Gastrocnemius medialis (tissue), 4 donors: Measurements from ENCODE around the gene HYAL3. TPM values are rescaled to one million over a fixed set of nuclear protein-coding genes. Genes with fewer than 3 reads are reported as not detected.

Source experiments
- ATAC-seq, 2 donors: fragments of 150-250 bp; one replicate each; pipeline ENCODE4 v1.9.1; 2016
- DNase-seq, 2 donors: peaks; one replicate each; pipeline ENCODE4 v3.0.0-alpha.2; 2019
- H3K27ac ChIP-seq, 4 donors: fragments of 200-600 bp; sonication (generic); 1 replicate in 1 of 4; 2 replicates in 3 of 4; pipeline ENCODE4 v1.5.1; 2016 to 2018; ENCODE audit warnings: mild to moderate bottlenecking in 2 of 4, moderate library complexity in 1 of 4
- H3K27me3 ChIP-seq, 3 donors: fragments of 200-600 bp; sonication (generic) in 2 of 3; 1 replicate in 1 of 3; 2 replicates in 2 of 3; pipeline versions ENCODE4 v1.5.1 to v1.6.0; 2016 to 2019; ENCODE audit warnings: mild to moderate bottlenecking in 1 of 3, moderate library complexity in 1 of 3
- H3K36me3 ChIP-seq, 2 donors: fragments of 200-600 bp; sonication (generic) in 1 of 2; one replicate each; pipeline ENCODE4 v1.5.1; 2017 to 2018
- H3K4me1 ChIP-seq, 2 donors: fragments of 200-600 bp; sonication (generic) in 1 of 2; one replicate each; pipeline ENCODE4 v1.5.1; 2016 to 2017; ENCODE audit warnings: mild to moderate bottlenecking in 2 of 2
- H3K4me3 ChIP-seq, 4 donors: fragments of 200-600 bp; sonication (generic) in 3 of 4; 1 replicate in 1 of 4; 2 replicates in 3 of 4; pipeline ENCODE4 v1.5.1; 2016 to 2019; ENCODE audit warnings: mild to moderate bottlenecking in 2 of 4
- H3K9me3 ChIP-seq, 3 donors: fragments of 200-600 bp; sonication (generic) in 2 of 3; 1 replicate in 1 of 3; 2 replicates in 2 of 3; pipeline ENCODE4 v1.5.1; 2016 to 2019
- CTCF ChIP-seq, 5 experiments: fragments of 450-650 bp in 3 of 5; fragments of 200-600 bp in 2 of 5; sonication (generic) in 2 of 5; IDR thresholded peaks in 4 of 5; conservative IDR thresholded peaks in 1 of 5; 1 replicate in 4 of 5; 2 replicates in 1 of 5; pipeline ENCODE4 v1.5.1; 2016 to 2019; ENCODE audit warnings: antibody characterized with exemption in 5 of 5, mild to moderate bottlenecking in 3 of 5, moderate library complexity in 3 of 5
- POLR2A ChIP-seq, 2 donors: fragments of 450-650 bp; IDR thresholded peaks; one replicate each; pipeline ENCODE4 v1.6.1; 2017; ENCODE audit warnings: antibody characterized with exemption in 2 of 2, mild to moderate bottlenecking in 2 of 2, moderate library complexity in 2 of 2
- in situ Hi-C, 4 donors: fragments of 200-750 bp; cut with MboI; loops; one replicate each; pipeline versions ENCODE4 v1.15.0 to v1.8.0; 2017; ENCODE audit warnings: low sequenced_read_pairs in 4 of 4
- intact Hi-C: fragments of 100-400 bp; cut with DNase I; formaldehyde crosslinking; loops from one replicate; pipeline ENCODE4 v1.15.1; 2023; ENCODE audit warnings: low total_unique reads
- total RNA-seq, 4 donors: library from RNA; depleted of rRNA; stranded (reverse); fragments of >200 nt; gene quantifications; one replicate each; pipeline versions ENCODE4 v1.1.0 to v1.2.3, GENCODE V29; 2016

HYAL3 gene
- total RNA-seq, 4 donors from 2014 or later, result 1.1 to 2.3 (median 1.2) TPM; not detected in 1

GRCh38 chr3:50345008-50345407, 45.8 kb upstream of the HYAL3 start:
- no peak for DNase-seq
- H3K4me1 ChIP-seq, result peaks cover 8 to 40% of the 10 kb centered on the region in 2 donors
- peaks cover 0 to 11% of the 10 kb centered on the region in 2 donors for H3K36me3 ChIP-seq
- in situ Hi-C loops (loop anchor here in 3 of 4 donors (5.0 to 10.0 kb wide), 3 partner anchors 197 to 202 kb away; no protein-coding TSS in a partner anchor), intact Hi-C loops (no loop called here)
- no peak overlapping the region for H3K4me3 ChIP-seq
- no peaks in the 10 kb centered on the region for H3K27me3 ChIP-seq
- no peak for TF ChIP-seq POLR2A (IDR thresholded peaks at IDR 0.05)
- TF ChIP-seq CTCF (IDR thresholded peaks at IDR 0.05 in 4 of 5, conservative IDR thresholded peaks at IDR 0.05 in 1 of 5), result no peak
- H3K27ac ChIP-seq, result no peak overlapping the region
- ATAC-seq, result no peak
- H3K9me3 ChIP-seq, result no peaks in the 10 kb centered on the region

GRCh38 chr3:50342813-50343633, 43.8 kb upstream of the HYAL3 start:
- H3K9me3 ChIP-seq, result no peaks in the 10 kb centered on the region
- no peaks in the 10 kb centered on the region for H3K27me3 ChIP-seq
- ATAC-seq (no peak), DNase-seq (no peak)
- H3K27ac ChIP-seq, result no peak overlapping the region
- TF ChIP-seq POLR2A (IDR thresholded peaks at IDR 0.05), result no peak
- TF ChIP-seq CTCF (IDR thresholded peaks at IDR 0.05 in 4 of 5, conservative IDR thresholded peaks at IDR 0.05 in 1 of 5), result no peak
- in situ Hi-C loops, result loop anchor here in 1 of 4 donors (10.0 kb wide), 1 partner anchor 202 kb away; no protein-coding TSS in a partner anchor
- H3K36me3 ChIP-seq, result no peaks in the 10 kb centered on the region
- no peak overlapping the region for H3K4me3 ChIP-seq
- intact Hi-C loops, result no loop called here
- H3K4me1 ChIP-seq, result peaks cover 6 to 40% of the 10 kb centered on the region in 2 donors

- Histone ChIP-seq H3K27me3 (no peaks in the 10 kb centered on the region), H3K4me1 (peaks cover 6 to 38% of the 10 kb centered on the region in 2 donors), H3K36me3 (no peaks in the 10 kb centered on the region), H3K4me3 (no peak overlapping the region), H3K9me3 (no peaks in the 10 kb centered on the region), H3K27ac (peak overlapping the region in 1 of 4 donors; percentile 97)
- DNase-seq, result no peak
- in situ Hi-C loops, result loop anchor here in 1 of 4 donors (10.0 kb wide), 1 partner anchor 203 kb away; no protein-coding TSS in a partner anchor
- no peak for ATAC-seq
- TF ChIP-seq CTCF (IDR thresholded peaks at IDR 0.05 in 4 of 5, conservative IDR thresholded peaks at IDR 0.05 in 1 of 5), result no peak
- TF ChIP-seq POLR2A (IDR thresholded peaks at IDR 0.05), result no peak
- intact Hi-C loops, result no loop called here
These were observed 42.9 kb upstream of the HYAL3 start for GRCh38 chr3:50341996-50342650.

GRCh38 chr3:50341537-50341936, 42.3 kb upstream of the HYAL3 start:
- in situ Hi-C loops (loop anchor here in 1 of 4 donors (10.0 kb wide), 1 partner anchor 203 kb away; no protein-coding TSS in a partner anchor), intact Hi-C loops (no loop called here)
- DNase-seq, result no peak
- Histone ChIP-seq H3K4me3 (peak overlapping the region in 1 of 4 donors; percentile 49), H3K4me1 (peaks cover 6 to 39% of the 10 kb centered on the region in 2 donors), H3K27me3 (no peaks in the 10 kb centered on the region), H3K27ac (peak overlapping the region; percentile 89 to 98 (median 97)), H3K36me3 (no peaks in the 10 kb centered on the region), H3K9me3 (no peaks in the 10 kb centered on the region)
- TF ChIP-seq POLR2A (IDR thresholded peaks at IDR 0.05) (no peak), CTCF (IDR thresholded peaks at IDR 0.05 in 4 of 5, conservative IDR thresholded peaks at IDR 0.05 in 1 of 5) (no peak)
- no peak for ATAC-seq
